GM21367 (cell line): Measurements from ENCODE around the gene PRR33.
"Not testable (repeated sequence)": the region's sequence is repeated elsewhere in the genome, so short reads cannot be mapped to it uniquely, and the experiment has no call there.

Experiments
- ATAC-seq: cut with Tn5 transposase; IDR thresholded peaks from one replicate; pipeline ENCODE4 v1.9.1; 2021; ENCODE audit not compliant: unreplicated experiment

The PRR33 gene

GRCh38 chr11:1891831-1892115 lies at the start of gene PRR33:
Gene PRR33 (minus strand): TSS chr11:1891895. CDS start chr11:1890584, 1,311 bp downstream.
- ATAC-seq = no peak

DNA sequence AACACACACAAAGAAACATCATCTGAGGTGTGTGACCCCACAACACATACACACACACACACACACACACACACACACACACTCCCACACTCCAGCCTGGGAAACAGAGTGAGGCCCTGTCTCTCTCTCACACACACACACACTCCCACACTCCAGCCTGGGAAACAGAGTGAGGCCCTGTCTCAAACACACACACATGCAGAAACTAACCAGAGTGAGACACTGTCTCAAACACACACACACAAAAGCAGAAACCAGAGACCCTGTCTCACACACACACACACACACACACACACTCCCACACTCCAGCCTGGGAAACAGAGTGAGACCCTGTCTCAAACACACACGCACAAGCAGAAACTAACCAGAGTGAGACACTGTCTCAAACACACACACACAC lies 48.1 kb upstream of the PRR33 start:
- not testable (repeated sequence) for ATAC-seq

- ATAC-seq = no peak
These were observed 47.4 kb upstream of the PRR33 start for GRCh38 chr11:1939006-1939625.

DNA sequence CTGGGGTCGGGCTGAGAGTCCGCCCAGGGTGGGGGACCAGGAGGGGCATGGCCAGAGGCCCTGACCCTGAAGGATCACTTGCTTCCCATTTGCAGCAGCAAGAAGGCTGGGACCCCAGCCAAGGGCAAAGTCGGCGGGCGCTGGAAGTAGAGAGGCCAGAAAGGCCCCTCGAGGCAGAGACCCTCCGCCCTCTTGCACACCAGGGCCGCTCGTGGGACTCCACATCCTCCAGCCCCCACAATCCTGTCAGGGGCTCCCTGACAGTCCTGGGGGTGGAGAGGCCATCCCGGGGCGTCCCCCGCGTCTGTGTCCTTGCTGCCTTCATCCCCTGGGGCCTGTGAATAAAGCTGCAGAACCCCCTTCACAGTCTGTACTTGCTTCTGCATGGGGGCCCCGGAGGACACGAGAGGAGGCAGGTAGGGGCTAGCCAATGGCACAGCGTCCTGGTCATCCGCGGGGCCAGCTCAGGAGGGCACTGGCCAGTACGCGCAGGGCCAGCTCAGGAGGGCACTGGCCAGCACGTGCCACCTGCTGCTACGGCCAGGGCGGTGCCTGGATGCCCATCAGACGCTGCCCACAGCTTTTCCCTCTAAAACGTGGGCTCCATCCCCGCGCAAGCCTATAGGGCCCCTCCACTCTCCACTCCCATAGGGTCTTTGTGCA lies 46.8 kb upstream of the PRR33 start:
- ATAC-seq = no peak

GRCh38 chr11:1937616-1938342 lies 46.1 kb upstream of the PRR33 start:
- ATAC-seq = no peak

DNA sequence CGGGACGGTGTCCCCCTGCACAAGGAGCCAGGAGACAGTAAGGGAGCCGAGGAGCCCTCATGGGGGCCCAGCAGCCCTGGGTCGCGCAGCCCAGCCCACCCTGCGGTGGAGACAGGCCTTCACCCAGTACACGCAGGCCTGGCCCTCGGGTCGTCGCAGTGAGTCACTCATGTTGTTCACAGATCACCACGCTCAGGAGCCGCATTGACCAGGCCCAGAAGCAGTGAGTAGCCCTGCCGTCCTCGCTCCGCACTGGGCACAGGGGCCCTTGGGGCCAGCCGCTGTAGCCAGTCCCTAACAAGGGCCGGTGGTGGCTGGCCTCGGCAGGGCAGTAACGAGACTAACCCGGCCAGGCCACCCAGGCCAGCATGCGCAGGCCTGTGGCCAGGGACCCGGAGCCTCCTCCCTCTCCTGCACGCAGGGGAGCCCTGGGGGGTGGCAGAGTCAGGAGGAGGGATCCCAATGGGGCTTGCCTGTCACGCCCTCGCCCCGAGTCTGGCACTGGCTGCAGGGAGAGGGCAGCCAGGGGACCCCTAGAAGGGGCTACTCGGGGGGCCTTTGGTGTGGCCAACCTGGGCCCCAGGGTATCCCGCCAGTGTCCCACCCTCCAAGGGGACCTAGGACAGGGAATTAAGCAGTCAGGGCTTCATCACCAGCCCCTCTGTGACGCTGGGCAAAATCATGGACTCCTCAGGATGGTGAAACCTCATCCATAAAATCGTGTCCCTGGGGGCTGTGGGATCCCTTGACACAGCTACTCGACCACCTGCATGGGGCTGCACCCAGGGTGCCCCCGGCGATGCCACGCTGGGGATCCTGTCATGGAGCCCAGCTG lies 45.3 kb upstream of the PRR33 start:
- no peak for ATAC-seq

GRCh38 chr11:1936072-1936780 lies 44.5 kb upstream of the PRR33 start:
- no peak for ATAC-seq

- ATAC-seq = no peak
These were observed 43.7 kb upstream of the PRR33 start for GRCh38 chr11:1935156-1936071.

DNA sequence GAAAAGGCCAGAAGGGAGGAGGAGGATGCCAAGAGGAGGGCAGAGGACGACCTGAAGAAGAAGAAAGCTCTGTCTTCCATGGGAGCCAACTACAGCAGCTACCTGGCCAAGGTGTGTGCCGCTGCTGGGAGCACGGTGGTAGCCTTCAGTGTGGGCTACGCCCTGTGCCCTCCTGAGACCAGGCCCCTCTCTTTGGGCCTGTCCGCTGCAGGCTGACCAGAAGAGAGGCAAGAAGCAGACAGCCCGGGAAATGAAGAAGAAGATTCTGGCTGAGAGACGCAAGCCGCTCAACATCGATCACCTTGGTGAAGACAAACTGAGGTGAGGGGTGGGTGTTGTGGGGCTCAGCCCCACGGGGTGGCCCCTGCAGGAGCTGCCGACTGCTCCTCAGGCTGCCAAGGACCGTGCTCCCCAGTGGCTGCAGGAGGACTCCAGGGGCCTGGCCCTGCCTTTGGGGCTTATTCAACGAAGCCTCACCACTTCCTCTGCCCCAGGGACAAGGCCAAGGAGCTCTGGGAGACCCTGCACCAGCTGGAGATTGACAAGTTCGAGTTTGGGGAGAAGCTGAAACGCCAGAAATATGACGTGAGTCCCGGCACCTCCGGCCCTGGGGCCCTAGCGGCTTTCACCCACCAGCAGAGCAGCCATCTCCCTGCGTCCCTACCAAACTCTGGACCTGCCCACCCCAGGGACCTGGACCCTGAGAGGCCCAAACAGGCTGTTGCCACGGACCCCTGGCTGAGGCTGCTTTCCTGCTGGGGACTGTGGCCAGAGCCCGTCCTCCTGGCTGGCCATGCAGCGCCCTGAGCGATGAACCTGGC lies 42.9 kb upstream of the PRR33 start:
- no peak for ATAC-seq

GRCh38 chr11:1933416-1934334 lies 42.0 kb upstream of the PRR33 start:
- no peak for ATAC-seq

- ATAC-seq = no peak
These were observed 41.0 kb upstream of the PRR33 start for GRCh38 chr11:1932681-1933080.

DNA sequence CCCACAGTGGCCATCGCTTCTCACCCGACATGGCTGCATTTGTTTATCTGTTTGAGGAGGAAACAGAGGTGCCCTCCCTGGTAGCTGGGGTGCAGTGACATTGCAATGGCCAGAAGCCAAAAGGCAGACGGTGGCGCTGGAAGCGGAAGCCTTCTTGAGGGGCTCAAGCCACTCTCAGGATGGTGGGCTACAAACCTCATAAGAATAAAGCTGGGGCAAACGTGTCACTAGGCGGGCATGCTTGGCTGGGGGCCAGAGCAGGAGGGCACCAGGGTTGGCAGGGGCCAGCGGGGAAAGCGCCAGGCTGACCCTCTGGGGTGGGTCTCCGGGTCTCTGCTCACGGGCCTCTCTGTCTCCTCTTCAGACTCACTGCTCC lies 40.4 kb upstream of the PRR33 start:
- no peak for ATAC-seq

DNA sequence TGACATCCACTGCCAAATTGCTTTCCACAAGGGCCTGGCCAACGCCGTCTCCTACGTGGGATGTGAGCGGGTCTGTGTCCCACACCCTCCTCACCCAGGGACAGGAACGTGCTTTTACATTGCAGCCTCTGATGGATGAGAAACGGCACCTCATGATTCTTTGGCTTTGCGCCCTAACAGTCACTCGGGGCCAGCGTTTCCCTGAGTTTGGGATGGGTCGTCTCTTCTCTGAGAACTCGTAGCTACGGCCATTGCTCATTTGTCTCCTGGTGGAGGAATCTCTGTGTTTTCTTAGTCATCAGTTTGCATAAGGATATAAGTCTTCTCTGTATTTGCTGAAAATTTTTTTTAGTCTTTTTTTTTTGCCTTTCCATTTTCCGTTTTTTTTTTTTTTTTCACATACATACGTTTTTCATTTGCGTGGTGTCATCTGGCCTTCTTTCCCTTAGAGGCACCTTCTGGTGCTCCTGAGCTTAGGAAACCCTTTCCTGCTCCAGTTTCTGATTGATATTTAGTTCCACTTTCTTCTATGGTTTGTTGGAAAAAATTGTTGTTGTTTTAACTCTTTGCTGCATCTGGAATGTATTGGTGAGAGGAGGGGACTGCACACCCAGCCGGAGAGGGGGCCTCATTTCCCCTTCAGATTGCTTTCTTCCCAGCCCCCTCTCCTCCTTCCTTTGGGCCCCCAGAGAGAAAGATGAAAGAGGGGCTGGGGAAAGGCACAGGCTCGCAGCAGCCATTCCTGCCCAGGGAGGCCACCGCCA lies 39.8 kb upstream of the PRR33 start:
- ATAC-seq = no peak

- no peak for ATAC-seq
These were observed 38.8 kb upstream of the PRR33 start for GRCh38 chr11:1930462-1930830.

GRCh38 chr11:1929621-1930461 lies 38.1 kb upstream of the PRR33 start:
- ATAC-seq = no peak

GRCh38 chr11:1928891-1929541 lies 37.3 kb upstream of the PRR33 start:
- no peak for ATAC-seq
